GM12878 (cell line): ENCODE measurements around the gene TEN1. TPM values are rescaled to one million over a fixed set of nuclear protein-coding genes. Genes with fewer than 3 reads are reported as not detected.

ENCODE experiments used
- ATAC-seq: fragments of 200-7000 bp; cut with Tn5 transposase; 3 replicates; pipeline ENCODE4 v1.9.1; 2020; ENCODE audit warnings: mild to moderate bottlenecking, moderate library complexity
- BruUV-seq: library from RNA; stranded (reverse); fragments of 400-500 nt; replicated peaks from 2 replicates; lab custom pipeline; 2021; lab: Mats Ljungman, UMichigan
- CTCF ChIA-PET: fragments of 300-600 bp; sonication (Branson Sonifier 250); formaldehyde crosslinking; extraction: SDS; loops from one replicate; lab custom pipeline; 2021; ENCODE audit warnings: inconsistent platforms; lab: Yijun Ruan, JAX
- POLR2A ChIA-PET: fragments of 350-600 bp; formaldehyde crosslinking; extraction: SDS; loops from one replicate; lab custom pipeline; 2021; ENCODE audit warnings: inconsistent platforms; lab: Charles Lee
- RAD21 ChIA-PET: fragments of 300-600 bp; sonication (Branson Sonifier 250); formaldehyde crosslinking; loops from one replicate; lab custom pipeline; 2023; ENCODE audit warnings: antibody characterized with exemption; ENCODE audit not compliant: unreplicated experiment; lab: Charles Lee
- SMC1A ChIA-PET: fragments of 300-600 bp; sonication (Branson Sonifier 250); formaldehyde crosslinking; loops from one replicate; lab custom pipeline; 2023; ENCODE audit not compliant: unreplicated experiment, uncharacterized antibody; lab: Charles Lee
- DNase-seq: peaks from one replicate; pipeline ENCODE4 v3.0.0-alpha.2; 2011; ENCODE audit warnings: low read depth, low spot score
- FAIRE-seq: peaks from 3 replicates; lab custom pipeline; 2011; peaks lifted over from hg19 to GRCh38; lab: Jason Lieb, UNC
- H2AFZ ChIP-seq: 2 replicates; pipeline ENCODE4 v1.6.0; 2011; ENCODE audit warnings: low read depth, low read length, control low read depth; ENCODE audit not compliant: control insufficient read depth
- H3K27ac ChIP-seq: 2 replicates; pipeline ENCODE4 v1.5.1; 2011; ENCODE audit warnings: control low read depth; ENCODE audit not compliant: control insufficient read depth, insufficient read depth
- H3K27me3 ChIP-seq, 2 experiments: replicated peaks in 1 of 2; 2 replicates each; pipeline versions ENCODE4 v1.6.0 to v1.6.1; 2011; ENCODE audit warnings: low read length in 1 of 2; ENCODE audit not compliant: control insufficient read depth in 2 of 2, insufficient read depth in 2 of 2
- H3K36me3 ChIP-seq, 2 experiments: 2 replicates each; pipeline ENCODE4 v1.5.1; 2011; ENCODE audit warnings: low read length in 1 of 2; ENCODE audit not compliant: control insufficient read depth in 2 of 2, insufficient read depth in 2 of 2
- H3K4me1 ChIP-seq: 2 replicates; pipeline ENCODE4 v1.6.1; 2011; ENCODE audit warnings: mild to moderate bottlenecking, low read length, moderate library complexity, mixed read lengths; ENCODE audit not compliant: control insufficient read depth, insufficient read depth
- H3K4me2 ChIP-seq: 2 replicates; pipeline ENCODE4 v1.6.0; 2011; ENCODE audit warnings: control low read depth; ENCODE audit not compliant: control insufficient read depth, insufficient read depth
- H3K4me3 ChIP-seq: fragments of 200-600 bp; sonication (generic); 2 replicates; pipeline ENCODE4 v1.5.1; 2016
- H3K79me2 ChIP-seq: 2 replicates; pipeline ENCODE4 v1.6.0; 2011; ENCODE audit warnings: low read length; ENCODE audit not compliant: control insufficient read depth, insufficient read depth
- H3K9ac ChIP-seq: 2 replicates; pipeline ENCODE4 v1.8.0; 2011; ENCODE audit warnings: low read length, control low read depth, mixed read lengths; ENCODE audit not compliant: control insufficient read depth, insufficient read depth
- H3K9me3 ChIP-seq: replicated peaks from 3 replicates; pipeline ENCODE4 v1.5.1; 2011; ENCODE audit warnings: mild to moderate bottlenecking, low read length; ENCODE audit not compliant: control insufficient read depth, insufficient read depth
- H4K20me1 ChIP-seq: 2 replicates; pipeline ENCODE4 v1.6.0; 2011; ENCODE audit not compliant: control insufficient read depth, insufficient read depth
- ASH2L ChIP-seq: fragments of 300-600, 200-600 bp; sonication (generic); IDR thresholded peaks from 2 replicates; pipeline ENCODE4 v1.6.1; 2017; ENCODE audit warnings: low read depth, mild to moderate bottlenecking, borderline replicate concordance
- CBX5 ChIP-seq: sonication (generic); IDR thresholded peaks from 2 replicates; pipeline ENCODE4 v1.6.1; 2016; ENCODE audit warnings: low read depth, moderate library complexity, mild to moderate bottlenecking, inconsistent platforms
- EP300 ChIP-seq, 2 experiments: fragments of 150-350 bp in 1 of 2; IDR thresholded peaks; 2 replicates each; pipeline ENCODE4 v1.6.1; 2011 to 2012; ENCODE audit warnings: low read depth in 2 of 2, low read length in 2 of 2, borderline replicate concordance in 1 of 2, improper control_type of control experiment in 1 of 2, inconsistent platforms in 1 of 2; ENCODE audit not compliant: control insufficient read depth in 1 of 2
- ETV6 ChIP-seq, 2 experiments: fragments of 450-650 bp in 1 of 2; IDR thresholded peaks in 1 of 2; conservative IDR thresholded peaks in 1 of 2; 2 replicates each; pipeline ENCODE4 v1.6.1; 2014; ENCODE audit warnings: antibody characterized with exemption in 1 of 2, borderline replicate concordance in 1 of 2, low read depth in 1 of 2, mild to moderate bottlenecking in 1 of 2, moderate library complexity in 1 of 2
- IKZF2 ChIP-seq, 2 experiments: fragments of 450-650 bp; IDR thresholded peaks; 2 replicates each; pipeline ENCODE4 v1.6.1; 2017; ENCODE audit warnings: mild to moderate bottlenecking in 2 of 2, moderate library complexity in 2 of 2
- JUND ChIP-seq: IDR thresholded peaks from 2 replicates; pipeline ENCODE4 v1.6.1; 2012; ENCODE audit warnings: low read depth, mild to moderate bottlenecking, low read length, improper control_type of control experiment, moderate library complexity
- MEF2B ChIP-seq: fragments of 450-650 bp; IDR thresholded peaks from 2 replicates; pipeline ENCODE4 v1.6.1; 2018; ENCODE audit warnings: mild to moderate bottlenecking, moderate library complexity; ENCODE audit not compliant: partially characterized antibody, poor library complexity, severe bottlenecking
- NBN ChIP-seq: fragments of 450-650 bp; IDR thresholded peaks from 2 replicates; pipeline ENCODE4 v1.6.1; 2016
- PAX8 ChIP-seq: fragments of 450-650 bp; IDR thresholded peaks from 2 replicates; pipeline ENCODE4 v1.6.1; 2017; ENCODE audit warnings: mild to moderate bottlenecking, moderate library complexity
- RAD51 ChIP-seq: fragments of 450-650 bp; IDR thresholded peaks from 2 replicates; pipeline ENCODE4 v1.6.1; 2016; ENCODE audit warnings: moderate library complexity, mild to moderate bottlenecking, inconsistent platforms
- RFX5 ChIP-seq: IDR thresholded peaks from 2 replicates; pipeline ENCODE4 v1.6.1; 2011; ENCODE audit warnings: low read depth, low read length, improper control_type of control experiment
- SIN3A ChIP-seq: IDR thresholded peaks from 2 replicates; pipeline ENCODE4 v1.6.1; 2012; ENCODE audit warnings: low read depth, low read length, improper control_type of control experiment
- SUPT20H ChIP-seq: IDR thresholded peaks from 2 replicates; pipeline ENCODE4 v1.6.1; 2011; ENCODE audit warnings: low read depth, mild to moderate bottlenecking, low read length, moderate library complexity, borderline replicate concordance; ENCODE audit not compliant: control insufficient read depth
- TCF12 ChIP-seq: IDR thresholded peaks from 2 replicates; pipeline ENCODE4 v1.6.1; 2011; ENCODE audit warnings: low read depth, mild to moderate bottlenecking, low read length
- YY1 ChIP-seq: IDR thresholded peaks from 2 replicates; pipeline ENCODE4 v1.6.1; 2011; ENCODE audit warnings: low read depth, mild to moderate bottlenecking, low read length
- WGBS: methylation state at CpG from one replicate; pipeline ENCODE4 v1.1.6; 2016; ENCODE audit warnings: low lambda C conversion rate; ENCODE audit not compliant: insufficient replicate concordance, insufficient coverage; ENCODE audit errors: missing lambda C conversion rate; 5-methylcytosine and 5-hydroxymethylcytosine counted together
- in situ Hi-C: fragments of 300-500 bp; cut with MboI; formaldehyde crosslinking; loops from 9 replicates; pipeline ENCODE4 v1.14.3; 2018; ENCODE audit warnings: mixed read lengths
- intact Hi-C: fragments of 100-400 bp; cut with micrococcal nuclease; formaldehyde crosslinking; loops from one replicate; pipeline ENCODE4 v1.14.2; 2022; ENCODE audit not compliant: unreplicated experiment
- polyA plus RNA-seq, 11 experiments: library from polyadenylated mRNA; depleted of rRNA in 4 of 11; unstranded in 6 of 11; stranded (reverse) in 5 of 11; fragments of >200 nt; fragmentation: Nextera tagmentation in 4 of 11; fragmentation: Illumina TruSeq in 1 of 11; extraction: Ambion mirVana in 4 of 11; extraction: Trizol in 1 of 11; gene quantifications; 1 replicate in 1 of 11; 2 replicates in 10 of 11; pipeline versions ENCODE4 v1.2.1 to v1.2.3, GENCODE V29; 2011 to 2016; ENCODE audit warnings: inconsistent platforms in 2 of 11, missing spikeins in 2 of 11, low read depth in 1 of 11
- total RNA-seq, 4 experiments: library from RNA; depleted of rRNA in 3 of 4; stranded (reverse); fragments of >200 nt in 3 of 4; fragmentation: Illumina TruSeq in 1 of 4; extraction: Trizol in 1 of 4; gene quantifications; 2 replicates each; pipeline versions ENCODE4 v1.2.1 to v1.2.3, GENCODE V29; 2013 to 2021

TEN1 gene
- total and polyA plus RNA-seq, 10 of the 15 experiments (the other 5 are each of a cell fraction or from before 2014, with no cell fraction given): 1.1 to 33.1 (median 17.4) TPM

DNA sequence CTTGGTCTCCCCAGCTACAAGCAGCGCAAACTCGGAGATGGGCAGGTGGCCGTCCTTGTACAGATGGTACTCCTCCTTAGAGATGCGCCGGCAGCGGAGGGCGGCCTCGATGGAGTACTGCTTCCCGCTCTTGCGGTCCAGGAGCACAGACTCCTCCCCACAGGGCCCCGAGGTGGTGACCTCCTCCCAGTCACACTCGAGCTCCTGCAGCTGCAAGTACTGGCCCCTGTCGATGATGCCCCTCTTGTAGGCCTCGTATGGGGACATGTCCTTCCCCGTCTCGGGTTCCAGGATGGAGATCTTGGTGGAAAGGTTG, 28.8 kb downstream of the TEN1 start:
- no peak for ATAC-seq
- 71% methylated on average over 15 of the region's 16 CpGs for WGBS
- RAD21 ChIA-PET: interaction anchor here (0.8 to 2.2 kb wide), 3 partner anchors 10 to 102 kb away, joined by 3 to 6 read pairs (median 5); no protein-coding TSS in a partner anchor
- in situ Hi-C loops (loop anchor here (5.0 kb wide), 1 partner anchor 101 kb away; no protein-coding TSS in a partner anchor), intact Hi-C loops (no loop called here)
- Histone ChIP-seq H3K4me2 (no peak overlapping the region), H3K27ac (no peak overlapping the region), H3K9ac (no peak overlapping the region), H3K4me3 (no peak overlapping the region), H3K4me1 (no peaks in the 10 kb centered on the region), H3K27me3 (no peaks in the 10 kb centered on the region), H2AFZ (no peak overlapping the region), H3K9me3 (no peaks in the 10 kb centered on the region), H4K20me1 (no peaks in the 10 kb centered on the region), H3K36me3 (no peaks in the 10 kb centered on the region), H3K79me2 (no peaks in the 10 kb centered on the region)
- no peak for DNase-seq
- TF ChIP-seq MEF2B (no peak), ASH2L (no peak), NBN (no peak), IKZF2 (IDR thresholded peaks at IDR 0.05) (no peak), TCF12 (no peak), CBX5 (no peak), EP300 (IDR thresholded peaks at IDR 0.05; ENCODE audit: borderline replicate concordance in 1 of 2, control insufficient read depth in 1 of 2, low read depth in 2 of 2, low read length in 2 of 2) (no peak), JUND (no peak), RAD51 (no peak), PAX8 (no peak), SUPT20H (no peak), YY1 (no peak), RFX5 (no peak), SIN3A (no peak), ETV6 (conservative IDR thresholded peaks at IDR 0.05 in 1 of 2, IDR thresholded peaks at IDR 0.05 in 1 of 2; ENCODE audit: borderline replicate concordance in 1 of 2, low read depth in 1 of 2) (no peak)
- POLR2A ChIA-PET: interaction anchor here (0.5 kb wide), 1 partner anchor 334 kb away, joined by 4 read pairs; no protein-coding TSS in a partner anchor
- no TSS peak for BruUV-seq
- FAIRE-seq: no peak
- CTCF ChIA-PET: interaction anchor here (1.3 to 12.8 kb wide), 4 partner anchors 9 to 132 kb away, joined by 3 to 128 read pairs (median 4); partner anchors contain the start of gene MRPL38
- SMC1A ChIA-PET: interaction anchor here (10.8 kb wide), 1 partner anchor 102 kb away, joined by 61 read pairs; the partner anchor contains the start of gene MRPL38
